AG09309 (cell line): Measurements from ENCODE around the gene ITPR1.

Source experiments
- DNase-seq: peaks from one replicate; pipeline ENCODE4 v3.0.0-alpha.2; 2010; ENCODE audit warnings: low read depth
- H3K4me3 ChIP-seq: 2 replicates; pipeline ENCODE4 v1.5.1; 2011; ENCODE audit warnings: mild to moderate bottlenecking, low read depth, low read length, moderate library complexity; ENCODE audit not compliant: control insufficient read depth
- CTCF ChIP-seq: IDR thresholded peaks from 2 replicates; pipeline ENCODE4 v1.5.1; 2011; ENCODE audit warnings: mild to moderate bottlenecking, low read depth, low read length, inconsistent platforms; ENCODE audit not compliant: insufficient read depth, control insufficient read depth; ENCODE audit errors: missing control alignments

Gene ITPR1

GRCh38 chr3:4531478-4532025 is 38.4 kb downstream of the ITPR1 start:
- no peak overlapping the region for H3K4me3 ChIP-seq
- no peak for DNase-seq
- no peak for TF ChIP-seq CTCF

GRCh38 chr3:4532535-4533112 is 39.5 kb downstream of the ITPR1 start:
- no peak overlapping the region for H3K4me3 ChIP-seq
- TF ChIP-seq CTCF: no peak
- no peak for DNase-seq

DNA sequence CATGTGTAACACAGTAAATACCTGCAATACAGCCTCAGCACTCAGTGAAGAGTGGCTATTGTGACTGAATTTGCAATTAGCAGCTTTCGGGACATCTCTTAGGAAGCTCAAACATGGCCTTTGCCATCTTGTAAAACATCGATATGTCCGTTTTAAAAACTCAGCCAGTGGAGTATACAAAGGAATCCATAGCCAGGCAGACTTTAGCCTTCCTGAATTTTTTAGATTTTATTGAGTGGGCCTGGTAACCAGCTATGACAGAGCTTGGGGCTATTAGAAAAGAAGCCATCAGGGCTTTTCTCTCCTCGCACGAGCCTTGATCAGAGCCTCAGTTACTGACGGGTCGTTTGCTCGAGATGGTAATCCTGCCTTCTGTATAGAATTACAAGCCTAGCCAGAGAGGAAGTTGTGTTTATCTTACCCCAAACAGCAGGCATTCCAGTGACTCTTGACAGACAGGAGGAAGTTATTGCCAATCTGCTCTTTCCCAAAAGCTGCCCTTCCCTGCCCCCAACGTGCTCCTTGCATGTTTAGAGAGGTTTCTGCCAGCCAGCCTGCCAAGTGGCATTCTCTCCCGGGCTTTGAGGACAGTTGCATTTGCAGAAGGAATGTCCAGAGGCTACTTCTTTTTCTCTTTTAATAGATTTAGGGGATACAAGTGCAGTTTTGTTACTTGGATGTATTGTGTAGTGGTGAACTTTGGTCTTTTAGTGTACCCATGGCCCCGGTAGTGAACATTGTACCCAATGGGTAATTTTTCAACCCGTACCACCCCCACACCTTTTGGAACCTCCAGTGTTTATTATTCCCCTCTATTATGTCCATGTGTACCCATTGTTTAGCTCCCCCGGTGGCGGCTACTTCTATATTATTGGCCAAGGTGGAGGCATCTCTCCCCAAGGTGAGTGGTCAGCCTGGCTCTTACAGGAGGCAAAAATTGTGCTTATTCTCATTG is 40.6 kb downstream of the ITPR1 start:
- DNase-seq: no peak
- TF ChIP-seq CTCF: no peak
- H3K4me3 ChIP-seq: no peak overlapping the region

GRCh38 chr3:4534906-4535305 is 41.8 kb downstream of the ITPR1 start:
- no peak overlapping the region for H3K4me3 ChIP-seq
- TF ChIP-seq CTCF: no peak
- no peak for DNase-seq

DNA sequence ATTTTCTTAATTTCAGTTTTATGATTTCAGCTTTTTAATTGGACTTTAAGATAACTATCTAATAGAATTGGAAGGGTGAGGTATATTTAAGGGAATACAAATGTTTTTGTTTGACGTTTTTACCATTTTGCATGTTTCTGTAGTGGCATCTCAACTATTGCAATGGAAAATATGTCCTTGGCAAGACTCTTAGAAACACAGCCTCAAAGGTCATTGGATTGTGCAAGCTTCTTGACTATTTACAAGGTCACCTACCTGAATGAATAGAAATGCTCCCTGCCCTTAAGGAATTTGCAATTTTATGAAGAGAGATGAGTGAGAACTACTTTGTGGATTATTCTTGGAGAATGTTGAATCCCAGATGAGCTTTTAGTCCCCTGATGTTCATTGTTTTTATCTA is 43.1 kb downstream of the ITPR1 start:
- TF ChIP-seq CTCF: no peak
- no peak for DNase-seq
- H3K4me3 ChIP-seq: no peak overlapping the region

GRCh38 chr3:4540267-4540666 is 47.1 kb downstream of the ITPR1 start:
- no peak for TF ChIP-seq CTCF
- no peak for DNase-seq
- H3K4me3 ChIP-seq: no peak overlapping the region
